HCT116 (cell line): ENCODE data around the gene DAPK1. TPM values are rescaled to one million over a fixed set of nuclear protein-coding genes. Genes with fewer than 3 reads are reported as not detected.

ENCODE experiments used
- ATAC-seq: fragments of 200-7000 bp; cut with Tn5 transposase; 2 replicates; pipeline ENCODE4 v1.9.1; 2020; ENCODE audit warnings: mild to moderate bottlenecking, moderate library complexity
- BruUV-seq: library from RNA; stranded (reverse); fragments of 400-500 nt; replicated peaks from 2 replicates; lab custom pipeline; 2021; lab: Mats Ljungman, UMichigan
- CTCF ChIA-PET: fragments of 300-600 bp; sonication (Branson Sonifier 250); formaldehyde crosslinking; loops from one replicate; lab custom pipeline; 2021; ENCODE audit warnings: antibody characterized with exemption; lab: Charles Lee
- POLR2A ChIA-PET: fragments of 300-600, 350-600 bp; sonication (Branson Sonifier 250); formaldehyde crosslinking; loops from one replicate; lab custom pipeline; 2021; ENCODE audit warnings: antibody characterized with exemption; lab: Charles Lee
- RAD21 ChIA-PET, 2 experiments: fragments of 300-600 bp; sonication (Branson Sonifier 250); formaldehyde crosslinking; loops; one replicate each; lab custom pipeline; 2023; ENCODE audit warnings: low total read pairs in 2 of 2; ENCODE audit not compliant: uncharacterized antibody in 2 of 2, unreplicated experiment in 2 of 2, low non-redundant PET in 1 of 2; lab: Charles Lee
- DNase-seq: peaks from one replicate; pipeline ENCODE4 v3.0.0-alpha.2; 2010; ENCODE audit warnings: low read depth, low spot score
- H2AFZ ChIP-seq: fragments of 200-600 bp; shearing (Covaris generic), sonication (generic); 2 replicates; pipeline ENCODE4 v1.6.1; 2017; ENCODE audit warnings: low read depth, mixed run types, mixed read lengths, antibody characterized with exemption, low read length; ENCODE audit not compliant: poor library complexity, severe bottlenecking
- H3K27ac ChIP-seq: 2 replicates; pipeline ENCODE4 v1.5.1; 2012; ENCODE audit warnings: low read depth, low read length
- H3K27me3 ChIP-seq: fragments of 200-600 bp; sonication (generic); 2 replicates; pipeline ENCODE4 v1.6.1; 2016; ENCODE audit warnings: mixed run types, low read length, mixed read lengths; ENCODE audit not compliant: insufficient read depth
- H3K36me3 ChIP-seq, 2 experiments: fragments of 200-500 bp in 1 of 2; fragments of 200-600 bp in 1 of 2; sonication (Bioruptor generic) in 1 of 2; sonication (generic) in 1 of 2; 2 replicates each; pipeline versions ENCODE4 v1.5.1 to v1.6.1; 2014 to 2016; ENCODE audit warnings: low read length in 2 of 2, inconsistent platforms in 1 of 2, mixed read lengths in 1 of 2, mixed run types in 1 of 2; ENCODE audit not compliant: insufficient read depth in 2 of 2, control insufficient read depth in 1 of 2
- H3K4me1 ChIP-seq, 2 experiments: fragments of 200-600 bp in 1 of 2; sonication (generic) in 1 of 2; 2 replicates each; pipeline versions ENCODE4 v1.5.1 to v1.6.1; 2012 to 2017; ENCODE audit warnings: low read length in 2 of 2, inconsistent platforms in 1 of 2, mild to moderate bottlenecking in 1 of 2, mixed read lengths in 1 of 2, mixed run types in 1 of 2, moderate library complexity in 1 of 2; ENCODE audit not compliant: insufficient read depth in 2 of 2, control insufficient read depth in 1 of 2
- H3K4me2 ChIP-seq: fragments of 200-600 bp; sonication (generic); 2 replicates; pipeline ENCODE4 v1.6.1; 2017; ENCODE audit warnings: mixed run types, low read length, mixed read lengths
- H3K4me3 ChIP-seq, 2 experiments: fragments of 200-600 bp in 1 of 2; sonication (generic) in 1 of 2; replicated peaks in 1 of 2; 2 replicates each; pipeline ENCODE4 v1.5.1; 2011 to 2016; ENCODE audit warnings: low read length in 2 of 2, control low read depth in 1 of 2, low read depth in 1 of 2, mild to moderate bottlenecking in 1 of 2, mixed read lengths in 1 of 2, mixed run types in 1 of 2
- H3K79me2 ChIP-seq: fragments of 200-600 bp; sonication (generic); 2 replicates; pipeline ENCODE4 v1.6.1; 2017; ENCODE audit warnings: mild to moderate bottlenecking, mixed run types, low read length, moderate library complexity, mixed read lengths; ENCODE audit not compliant: insufficient read depth
- H3K9ac ChIP-seq: fragments of 200-600 bp; sonication (generic); 2 replicates; pipeline ENCODE4 v1.6.1; 2016; ENCODE audit warnings: low read length, mixed read lengths
- H3K9me2 ChIP-seq: fragments of 200-600 bp; sonication (generic), shearing (Covaris generic); 2 replicates; pipeline ENCODE4 v1.6.1; 2017; ENCODE audit warnings: mixed run types, mild to moderate bottlenecking, moderate library complexity; ENCODE audit not compliant: insufficient read depth
- H3K9me3 ChIP-seq, 2 experiments: fragments of 200-500 bp in 1 of 2; fragments of 200-600 bp in 1 of 2; sonication (Bioruptor generic) in 1 of 2; sonication (generic) in 1 of 2; 2 replicates each; pipeline ENCODE4 v1.6.1; 2014 to 2017; ENCODE audit warnings: low read length in 2 of 2, mixed read lengths in 2 of 2, inconsistent platforms in 1 of 2, low read depth in 1 of 2, mild to moderate bottlenecking in 1 of 2, mixed run types in 1 of 2, moderate library complexity in 1 of 2; ENCODE audit not compliant: control insufficient read depth in 1 of 2, insufficient read depth in 1 of 2
- H4K20me1 ChIP-seq: fragments of 200-600 bp; sonication (generic), shearing (Covaris generic); 2 replicates; pipeline ENCODE4 v1.6.1; 2017; ENCODE audit warnings: mixed run types, mild to moderate bottlenecking, moderate library complexity; ENCODE audit not compliant: insufficient read depth
- ATF3 ChIP-seq: IDR thresholded peaks from 2 replicates; pipeline ENCODE4 v1.6.1; 2012
- CBX3 ChIP-seq: IDR thresholded peaks from 2 replicates; pipeline ENCODE4 v1.6.1; 2012; ENCODE audit warnings: low read depth
- CEBPB ChIP-seq: IDR thresholded peaks from 2 replicates; pipeline ENCODE4 v1.6.1; 2012; ENCODE audit warnings: low read depth
- CTCF ChIP-seq, 3 experiments: fragments of 200-600 bp in 1 of 3; sonication (generic) in 1 of 3; IDR thresholded peaks in 2 of 3; conservative IDR thresholded peaks in 1 of 3; 2 replicates each; pipeline ENCODE4 v1.5.1; 2012 to 2017; ENCODE audit warnings: low read depth in 2 of 3, low read length in 2 of 3, antibody characterized with exemption in 1 of 3, borderline replicate concordance in 1 of 3, control low read depth in 1 of 3, mild to moderate bottlenecking in 1 of 3, mixed read lengths in 1 of 3, mixed run types in 1 of 3, moderate library complexity in 1 of 3; ENCODE audit not compliant: insufficient read depth in 1 of 3
- EGR1 ChIP-seq: IDR thresholded peaks from 2 replicates; pipeline ENCODE4 v1.6.1; 2012; ENCODE audit warnings: low read depth
- ELF1 ChIP-seq: IDR thresholded peaks from 2 replicates; pipeline ENCODE4 v1.6.1; 2012; ENCODE audit warnings: low read depth, borderline replicate concordance
- EZH2 ChIP-seq: fragments of 200-600 bp; sonication (generic); IDR thresholded peaks from 2 replicates; pipeline ENCODE4 v1.6.1; 2017; ENCODE audit warnings: antibody characterized with exemption, mixed run types
- EZH2phosphoT487 ChIP-seq: fragments of 200-600 bp; IDR thresholded peaks from 2 replicates; pipeline ENCODE4 v1.6.1; 2018; ENCODE audit warnings: antibody characterized with exemption, borderline replicate concordance
- FOSL1 ChIP-seq: IDR thresholded peaks from 2 replicates; pipeline ENCODE4 v1.6.1; 2012; ENCODE audit warnings: low read depth
- JUND ChIP-seq: IDR thresholded peaks from 2 replicates; pipeline ENCODE4 v1.6.1; 2012
- MAX ChIP-seq: IDR thresholded peaks from 2 replicates; pipeline ENCODE4 v1.6.1; 2012
- POLR2AphosphoS5 ChIP-seq: IDR thresholded peaks from 2 replicates; pipeline ENCODE4 v1.6.1; 2011; ENCODE audit warnings: mild to moderate bottlenecking, low read depth, low read length, moderate library complexity
- RAD21 ChIP-seq: IDR thresholded peaks from 2 replicates; pipeline ENCODE4 v1.6.1; 2012; ENCODE audit warnings: low read depth, mild to moderate bottlenecking
- SRF ChIP-seq: IDR thresholded peaks from 2 replicates; pipeline ENCODE4 v1.6.1; 2012; ENCODE audit warnings: low read depth
- ZFX ChIP-seq: fragments of 450-650 bp; IDR thresholded peaks from 2 replicates; pipeline ENCODE4 v1.6.1; 2017
- ZNF274 ChIP-seq: fragments of 200-500 bp; sonication (Bioruptor generic); IDR thresholded peaks from 2 replicates; pipeline ENCODE4 v1.6.1; 2014; ENCODE audit warnings: mild to moderate bottlenecking, low read depth, low read length, inconsistent platforms
- intact Hi-C: fragments of 100-400 bp; cut with micrococcal nuclease; formaldehyde crosslinking; loops from 2 replicates; pipeline ENCODE4 v1.10.0; 2022
- total RNA-seq: library from RNA; stranded (reverse); gene quantifications from one replicate; pipeline ENCODE4 v1.2.1, GENCODE V29; 2021; ENCODE audit not compliant: unreplicated experiment
- TF ChIP-seq, protein P1 (sequence below): IDR thresholded peaks from 2 replicates; pipeline ENCODE4 v1.6.1; 2012; ENCODE audit warnings: low read depth
- TF ChIP-seq, protein P2 (sequence below): IDR thresholded peaks from 2 replicates; pipeline ENCODE4 v1.6.1; 2011; ENCODE audit warnings: mild to moderate bottlenecking, low read length, moderate library complexity; ENCODE audit not compliant: insufficient replicate concordance; ENCODE audit errors: extremely low read depth

The DAPK1 gene
- total RNA-seq, 1 experiment from 2014 or later, result 5.6 TPM

DNA sequence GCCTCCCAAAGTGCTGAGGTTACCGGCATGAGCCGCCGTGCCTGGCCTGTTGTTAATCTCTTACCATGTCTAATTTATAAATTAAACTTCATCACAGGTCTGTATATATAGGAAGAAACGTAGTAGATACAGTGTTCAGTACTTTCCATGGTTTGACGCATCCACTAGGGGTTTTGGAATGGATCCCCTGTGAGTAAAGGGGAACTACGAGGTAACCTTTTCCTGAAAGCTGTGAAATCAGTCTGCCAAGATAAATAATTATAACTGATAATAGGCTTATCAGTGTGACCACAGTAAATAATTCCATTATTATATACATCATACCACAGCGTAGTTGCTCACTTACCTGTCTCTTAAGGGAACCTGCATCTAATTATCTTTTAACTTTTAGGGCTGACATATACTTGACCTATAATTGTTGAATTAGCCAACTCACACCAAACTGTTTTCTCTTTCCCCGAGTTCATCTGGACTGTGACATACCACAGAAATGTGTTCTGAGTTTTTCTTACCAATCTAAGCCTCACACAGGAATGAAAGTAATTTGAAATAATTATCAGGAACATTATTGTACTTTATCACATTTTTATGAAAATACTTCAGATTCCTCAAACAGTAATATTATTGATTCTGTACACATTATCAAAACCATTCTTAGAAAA lies 42.9 kb downstream of the DAPK1 start:
- Histone ChIP-seq H3K79me2 (no peaks in the 10 kb centered on the region), H3K27me3 (no peaks in the 10 kb centered on the region), H3K4me3 (no peak overlapping the region), H3K27ac (no peak overlapping the region), H3K9me3 (no peaks in the 10 kb centered on the region), H4K20me1 (no peaks in the 10 kb centered on the region), H3K9me2 (no peaks in the 10 kb centered on the region), H3K36me3 (no peaks in the 10 kb centered on the region; a peak in 1 of 4 replicates)
- ChIA-PET RAD21 (no interaction called here), POLR2A (no interaction called here), CTCF (no interaction called here)
- DNase-seq, result no peak
- BruUV-seq, result no TSS peak
- ATAC-seq, result no peak
- intact Hi-C loops, result no loop called here
- TF ChIP-seq CBX3 (no peak), MAX (no peak), FOSL1 (no peak), ATF3 (no peak), ZFX (no peak), RAD21 (no peak), ELF1 (no peak), EZH2 (no peak), EGR1 (no peak), CTCF (IDR thresholded peaks at IDR 0.05 in 2 of 3, conservative IDR thresholded peaks at IDR 0.05 in 1 of 3; ENCODE audit: borderline replicate concordance in 1 of 3, insufficient read depth in 1 of 3, low read depth in 2 of 3, low read length in 2 of 3) (no peak), CEBPB (no peak), JUND (no peak), POLR2AphosphoS5 (no peak), ZNF274 (no peak), EZH2phosphoT487 (no peak), SRF (no peak)
- TF ChIP-seq, protein P1, sequence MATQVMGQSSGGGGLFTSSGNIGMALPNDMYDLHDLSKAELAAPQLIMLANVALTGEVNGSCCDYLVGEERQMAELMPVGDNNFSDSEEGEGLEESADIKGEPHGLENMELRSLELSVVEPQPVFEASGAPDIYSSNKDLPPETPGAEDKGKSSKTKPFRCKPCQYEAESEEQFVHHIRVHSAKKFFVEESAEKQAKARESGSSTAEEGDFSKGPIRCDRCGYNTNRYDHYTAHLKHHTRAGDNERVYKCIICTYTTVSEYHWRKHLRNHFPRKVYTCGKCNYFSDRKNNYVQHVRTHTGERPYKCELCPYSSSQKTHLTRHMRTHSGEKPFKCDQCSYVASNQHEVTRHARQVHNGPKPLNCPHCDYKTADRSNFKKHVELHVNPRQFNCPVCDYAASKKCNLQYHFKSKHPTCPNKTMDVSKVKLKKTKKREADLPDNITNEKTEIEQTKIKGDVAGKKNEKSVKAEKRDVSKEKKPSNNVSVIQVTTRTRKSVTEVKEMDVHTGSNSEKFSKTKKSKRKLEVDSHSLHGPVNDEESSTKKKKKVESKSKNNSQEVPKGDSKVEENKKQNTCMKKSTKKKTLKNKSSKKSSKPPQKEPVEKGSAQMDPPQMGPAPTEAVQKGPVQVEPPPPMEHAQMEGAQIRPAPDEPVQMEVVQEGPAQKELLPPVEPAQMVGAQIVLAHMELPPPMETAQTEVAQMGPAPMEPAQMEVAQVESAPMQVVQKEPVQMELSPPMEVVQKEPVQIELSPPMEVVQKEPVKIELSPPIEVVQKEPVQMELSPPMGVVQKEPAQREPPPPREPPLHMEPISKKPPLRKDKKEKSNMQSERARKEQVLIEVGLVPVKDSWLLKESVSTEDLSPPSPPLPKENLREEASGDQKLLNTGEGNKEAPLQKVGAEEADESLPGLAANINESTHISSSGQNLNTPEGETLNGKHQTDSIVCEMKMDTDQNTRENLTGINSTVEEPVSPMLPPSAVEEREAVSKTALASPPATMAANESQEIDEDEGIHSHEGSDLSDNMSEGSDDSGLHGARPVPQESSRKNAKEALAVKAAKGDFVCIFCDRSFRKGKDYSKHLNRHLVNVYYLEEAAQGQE, result no peak
- TF ChIP-seq, protein P2, sequence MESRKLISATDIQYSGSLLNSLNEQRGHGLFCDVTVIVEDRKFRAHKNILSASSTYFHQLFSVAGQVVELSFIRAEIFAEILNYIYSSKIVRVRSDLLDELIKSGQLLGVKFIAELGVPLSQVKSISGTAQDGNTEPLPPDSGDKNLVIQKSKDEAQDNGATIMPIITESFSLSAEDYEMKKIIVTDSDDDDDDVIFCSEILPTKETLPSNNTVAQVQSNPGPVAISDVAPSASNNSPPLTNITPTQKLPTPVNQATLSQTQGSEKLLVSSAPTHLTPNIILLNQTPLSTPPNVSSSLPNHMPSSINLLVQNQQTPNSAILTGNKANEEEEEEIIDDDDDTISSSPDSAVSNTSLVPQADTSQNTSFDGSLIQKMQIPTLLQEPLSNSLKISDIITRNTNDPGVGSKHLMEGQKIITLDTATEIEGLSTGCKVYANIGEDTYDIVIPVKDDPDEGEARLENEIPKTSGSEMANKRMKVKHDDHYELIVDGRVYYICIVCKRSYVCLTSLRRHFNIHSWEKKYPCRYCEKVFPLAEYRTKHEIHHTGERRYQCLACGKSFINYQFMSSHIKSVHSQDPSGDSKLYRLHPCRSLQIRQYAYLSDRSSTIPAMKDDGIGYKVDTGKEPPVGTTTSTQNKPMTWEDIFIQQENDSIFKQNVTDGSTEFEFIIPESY, result no peak
- TF ChIP-seq, all 23 proteins: peak for 0
- no peaks in the 10 kb centered on the region for H3K4me1 ChIP-seq
- no peak overlapping the region for H2AFZ ChIP-seq
- no peak overlapping the region for H3K4me2 ChIP-seq
- H3K9ac ChIP-seq, result no peak overlapping the region
